Measurements from ENCODE around the gene NIFK. TPM values are rescaled to one million over a fixed set of nuclear protein-coding genes. Genes with fewer than 3 reads are reported as not detected.
A peak's percentile ranks its signal among the peaks of the same experiment; 100 is the strongest.
"Not testable (repeated sequence)": the region's sequence is repeated elsewhere in the genome, so short reads cannot be mapped to it uniquely, and the experiment has no call there.

Gene NIFK
- total RNA-seq, 4 donors from 2014 or later, result 19.8 to 56.5 (median 28.5) TPM

DNA sequence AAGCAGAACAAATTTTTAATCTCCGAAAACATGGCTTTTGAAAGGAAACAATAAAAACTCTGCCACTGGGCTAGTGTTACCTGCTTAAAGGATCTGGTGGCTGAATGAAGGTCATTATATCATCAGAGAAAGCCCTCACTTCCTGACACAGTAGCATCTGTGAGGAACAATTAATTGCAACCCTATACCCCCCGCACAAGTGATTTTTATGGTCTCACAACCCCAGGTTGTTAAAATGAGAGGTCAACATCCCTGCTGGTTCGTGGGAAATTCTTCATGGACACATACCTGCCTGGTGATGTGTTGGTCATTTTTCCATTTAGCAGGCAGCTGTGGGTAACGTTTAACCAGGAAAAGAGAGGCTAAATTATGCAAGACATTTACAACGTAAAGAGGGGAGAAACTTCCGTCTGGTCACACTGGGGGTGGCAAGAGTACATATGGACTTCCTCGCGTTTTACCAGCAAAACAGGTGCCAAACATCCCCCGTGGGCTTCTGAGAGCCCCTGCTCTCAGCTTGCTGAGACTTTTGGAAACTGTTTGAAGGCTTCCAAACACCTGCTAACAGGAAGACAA, 29.2 kb downstream of the NIFK start:
- no peaks in the 10 kb centered on the region for H3K36me3 ChIP-seq
- no peaks in the 10 kb centered on the region for H3K27me3 ChIP-seq
- intact Hi-C loops (cut with DNase I), result no loop called here
- H3K27ac ChIP-seq (replicated peaks in 1 of 4), result no peak overlapping the region
- 79% methylated on average over 9 of the region's 9 CpGs for WGBS
- DNase-seq (ENCODE audit: extremely low spot score), result no peak
- peaks cover 0 to 4% (median 2%) of the 10 kb centered on the region in 4 donors for H3K4me1 ChIP-seq
- no peaks in the 10 kb centered on the region for H3K9me3 ChIP-seq
- H3K4me3 ChIP-seq, result no peak overlapping the region
- TF ChIP-seq POLR2AphosphoS5 (IDR thresholded peaks at IDR 0.05) (no peak), POLR2A (IDR thresholded peaks at IDR 0.05; ENCODE audit: low read depth) (no peak), EP300 (IDR thresholded peaks at IDR 0.05) (no peak), CTCF (IDR thresholded peaks at IDR 0.05) (no peak)

DNA sequence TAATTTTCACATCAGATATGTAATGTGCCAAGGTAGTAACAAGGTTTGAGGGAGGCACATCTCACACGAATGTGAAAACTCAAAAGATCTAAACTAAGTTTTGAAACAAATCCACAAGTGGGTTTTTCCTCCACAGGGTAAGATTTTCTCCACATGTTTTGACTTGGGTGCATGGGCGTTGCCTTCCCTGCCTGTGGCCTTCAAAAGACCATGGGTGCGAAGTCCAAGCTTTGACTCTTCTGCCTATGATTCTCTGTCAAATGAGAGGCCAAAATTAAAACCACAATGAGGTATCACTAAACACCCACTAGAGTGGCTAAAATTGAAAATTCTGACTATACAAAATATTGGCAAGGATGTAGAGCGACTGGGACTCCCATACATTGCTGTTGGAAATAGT, 30.7 kb downstream of the NIFK start:
- H3K9me3 ChIP-seq, result no peaks in the 10 kb centered on the region
- no peaks in the 10 kb centered on the region for H3K36me3 ChIP-seq
- no peaks in the 10 kb centered on the region for H3K27me3 ChIP-seq
- WGBS, result 94% methylated on average over 4 of the region's 4 CpGs
- no peak for DNase-seq (ENCODE audit: extremely low spot score)
- no peak overlapping the region for H3K27ac ChIP-seq (replicated peaks in 1 of 4)
- intact Hi-C loops (cut with DNase I), result no loop called here
- H3K4me1 ChIP-seq, result peaks cover 0 to 5% (median 2%) of the 10 kb centered on the region in 4 donors
- TF ChIP-seq EP300 (IDR thresholded peaks at IDR 0.05) (no peak), CTCF (IDR thresholded peaks at IDR 0.05) (no peak), POLR2A (IDR thresholded peaks at IDR 0.05; ENCODE audit: low read depth) (no peak), POLR2AphosphoS5 (IDR thresholded peaks at IDR 0.05) (no peak)
- no peak overlapping the region for H3K4me3 ChIP-seq

DNA sequence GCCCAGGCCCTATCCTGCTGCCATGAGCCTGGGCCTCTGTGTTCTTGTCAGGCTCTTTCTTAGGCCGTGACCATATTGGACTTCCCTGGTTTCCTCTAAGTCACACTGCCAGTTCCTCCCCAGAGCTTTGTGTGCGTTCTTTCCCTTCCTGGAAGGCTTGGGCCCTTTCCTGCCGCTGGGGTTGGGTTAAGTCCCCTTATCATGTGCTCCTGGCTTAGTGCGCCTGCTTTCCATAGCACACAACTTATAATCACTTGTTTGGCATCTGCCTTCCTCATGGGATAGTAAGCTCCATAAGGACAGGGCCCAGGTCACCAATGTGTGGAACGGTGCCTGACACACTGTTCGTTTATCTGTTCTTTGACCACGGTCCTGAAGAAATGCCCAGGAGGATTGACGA, 31.3 kb downstream of the NIFK start:
- H3K4me1 ChIP-seq, result peaks cover 1 to 6% (median 3%) of the 10 kb centered on the region in 4 donors
- intact Hi-C loops (cut with DNase I), result no loop called here
- no peak overlapping the region for H3K27ac ChIP-seq (replicated peaks in 1 of 4)
- TF ChIP-seq CTCF (IDR thresholded peaks at IDR 0.05) (no peak), EP300 (IDR thresholded peaks at IDR 0.05) (no peak), POLR2A (IDR thresholded peaks at IDR 0.05; ENCODE audit: low read depth) (no peak), POLR2AphosphoS5 (IDR thresholded peaks at IDR 0.05) (no peak)
- no peak for DNase-seq (ENCODE audit: extremely low spot score)
- H3K4me3 ChIP-seq, result no peak overlapping the region
- H3K36me3 ChIP-seq, result no peaks in the 10 kb centered on the region
- H3K9me3 ChIP-seq, result no peaks in the 10 kb centered on the region
- no peaks in the 10 kb centered on the region for H3K27me3 ChIP-seq
- 86% methylated on average over 8 of the region's 8 CpGs for WGBS

- DNase-seq (ENCODE audit: extremely low spot score); H3K27ac ChIP-seq (replicated peaks in 1 of 4); H3K9me3 ChIP-seq; H3K36me3 ChIP-seq; intact Hi-C loops (cut with DNase I); H3K4me3 ChIP-seq; H3K27me3 ChIP-seq: not testable (repeated sequence)
- peaks cover 14 to 23% (median 22%) of the 10 kb centered on the region in 4 donors for H3K4me1 ChIP-seq
Measured at GRCh38 chr2:121701761-121702160, 34.9 kb downstream of the NIFK start.

DNA sequence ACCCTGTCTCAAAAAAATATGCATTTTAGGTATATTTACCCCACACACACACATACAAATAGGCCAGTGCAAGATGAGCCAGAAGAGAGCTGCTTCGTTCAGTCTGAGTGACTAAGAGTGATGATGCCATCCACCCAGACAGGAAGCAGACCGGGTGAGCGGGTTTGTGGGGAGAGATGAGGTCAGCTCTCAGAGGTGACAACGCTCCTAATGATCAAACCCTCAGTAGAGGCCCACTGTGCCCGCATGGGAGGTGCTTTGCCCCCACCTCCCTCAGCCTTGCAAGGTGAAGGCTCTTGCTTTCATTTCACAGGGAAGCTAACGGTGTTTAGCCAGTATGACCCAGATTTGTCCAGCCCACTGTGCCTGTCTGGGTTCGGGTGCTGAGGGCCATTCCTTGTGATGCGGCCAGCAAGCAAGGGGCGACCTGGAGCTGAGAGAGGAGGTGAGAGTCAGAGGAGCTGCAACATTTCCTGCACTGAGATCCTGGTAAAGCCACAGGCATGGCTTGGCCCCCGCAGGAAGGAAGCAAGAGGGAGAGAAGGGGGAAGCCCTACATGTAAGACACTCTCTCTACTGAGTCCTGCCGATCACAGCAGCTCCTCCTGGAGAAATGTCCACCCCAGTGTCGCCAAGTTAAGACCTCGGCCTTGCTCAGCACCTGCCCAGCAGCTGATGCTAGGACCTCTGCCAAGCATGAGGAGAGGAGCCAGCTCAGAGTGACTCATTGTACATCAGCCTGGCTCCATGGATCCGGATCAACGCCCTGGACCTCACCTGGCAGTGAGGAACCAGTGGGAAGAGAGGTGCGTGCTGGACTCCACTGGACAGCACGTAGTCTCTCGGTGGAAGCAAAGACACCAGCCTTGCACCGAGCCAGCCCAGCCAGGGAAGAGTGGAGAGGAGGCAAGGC, 37.0 kb downstream of the NIFK start:
- intact Hi-C loops (cut with DNase I), result no loop called here
- Histone ChIP-seq H3K36me3 (no peaks in the 10 kb centered on the region), H3K4me1 (peaks cover 14 to 42% (median 42%) of the 10 kb centered on the region in 4 donors), H3K4me3 (no peak overlapping the region), H3K27me3 (no peaks in the 10 kb centered on the region), H3K27ac (replicated peaks in 1 of 4) (peak overlapping the region in 1 of 4 donors; percentile 10), H3K9me3 (no peaks in the 10 kb centered on the region)
- TF ChIP-seq POLR2AphosphoS5 (IDR thresholded peaks at IDR 0.05), result peak in 1 of 2 donors; percentile 28
- TF ChIP-seq POLR2A (IDR thresholded peaks at IDR 0.05; ENCODE audit: low read depth), result no peak
- 53% methylated on average over 17 of the region's 19 CpGs for WGBS
- no peak for DNase-seq (ENCODE audit: extremely low spot score)
